ENCODE results near the gene TEX19. TPM values are rescaled to one million over a fixed set of nuclear protein-coding genes. Genes with fewer than 3 reads are reported as not detected.

The TEX19 gene
- total and polyA plus RNA-seq, 9 of the 15 experiments (the other 6 are each of a cell fraction or from before 2014, with no cell fraction given) = 0.10 to 4.9 (median 1.9) TPM

GRCh38 chr17:82385559-82386254, 26.7 kb downstream of the TEX19 start (continued):
- TF ChIP-seq ZNF79 (CRISPR knock-in tag; IDR thresholded peaks at IDR 0.05; ENCODE audit: low read depth) (no peak), BHLHE40 (IDR thresholded peaks at IDR 0.05; ENCODE audit: low read length) (no peak), ZNF23 (CRISPR knock-in tag; IDR thresholded peaks at IDR 0.05) (no peak), ELF1 (tag; IDR thresholded peaks at IDR 0.05) (no peak)
- TF ChIP-seq, protein P1, sequence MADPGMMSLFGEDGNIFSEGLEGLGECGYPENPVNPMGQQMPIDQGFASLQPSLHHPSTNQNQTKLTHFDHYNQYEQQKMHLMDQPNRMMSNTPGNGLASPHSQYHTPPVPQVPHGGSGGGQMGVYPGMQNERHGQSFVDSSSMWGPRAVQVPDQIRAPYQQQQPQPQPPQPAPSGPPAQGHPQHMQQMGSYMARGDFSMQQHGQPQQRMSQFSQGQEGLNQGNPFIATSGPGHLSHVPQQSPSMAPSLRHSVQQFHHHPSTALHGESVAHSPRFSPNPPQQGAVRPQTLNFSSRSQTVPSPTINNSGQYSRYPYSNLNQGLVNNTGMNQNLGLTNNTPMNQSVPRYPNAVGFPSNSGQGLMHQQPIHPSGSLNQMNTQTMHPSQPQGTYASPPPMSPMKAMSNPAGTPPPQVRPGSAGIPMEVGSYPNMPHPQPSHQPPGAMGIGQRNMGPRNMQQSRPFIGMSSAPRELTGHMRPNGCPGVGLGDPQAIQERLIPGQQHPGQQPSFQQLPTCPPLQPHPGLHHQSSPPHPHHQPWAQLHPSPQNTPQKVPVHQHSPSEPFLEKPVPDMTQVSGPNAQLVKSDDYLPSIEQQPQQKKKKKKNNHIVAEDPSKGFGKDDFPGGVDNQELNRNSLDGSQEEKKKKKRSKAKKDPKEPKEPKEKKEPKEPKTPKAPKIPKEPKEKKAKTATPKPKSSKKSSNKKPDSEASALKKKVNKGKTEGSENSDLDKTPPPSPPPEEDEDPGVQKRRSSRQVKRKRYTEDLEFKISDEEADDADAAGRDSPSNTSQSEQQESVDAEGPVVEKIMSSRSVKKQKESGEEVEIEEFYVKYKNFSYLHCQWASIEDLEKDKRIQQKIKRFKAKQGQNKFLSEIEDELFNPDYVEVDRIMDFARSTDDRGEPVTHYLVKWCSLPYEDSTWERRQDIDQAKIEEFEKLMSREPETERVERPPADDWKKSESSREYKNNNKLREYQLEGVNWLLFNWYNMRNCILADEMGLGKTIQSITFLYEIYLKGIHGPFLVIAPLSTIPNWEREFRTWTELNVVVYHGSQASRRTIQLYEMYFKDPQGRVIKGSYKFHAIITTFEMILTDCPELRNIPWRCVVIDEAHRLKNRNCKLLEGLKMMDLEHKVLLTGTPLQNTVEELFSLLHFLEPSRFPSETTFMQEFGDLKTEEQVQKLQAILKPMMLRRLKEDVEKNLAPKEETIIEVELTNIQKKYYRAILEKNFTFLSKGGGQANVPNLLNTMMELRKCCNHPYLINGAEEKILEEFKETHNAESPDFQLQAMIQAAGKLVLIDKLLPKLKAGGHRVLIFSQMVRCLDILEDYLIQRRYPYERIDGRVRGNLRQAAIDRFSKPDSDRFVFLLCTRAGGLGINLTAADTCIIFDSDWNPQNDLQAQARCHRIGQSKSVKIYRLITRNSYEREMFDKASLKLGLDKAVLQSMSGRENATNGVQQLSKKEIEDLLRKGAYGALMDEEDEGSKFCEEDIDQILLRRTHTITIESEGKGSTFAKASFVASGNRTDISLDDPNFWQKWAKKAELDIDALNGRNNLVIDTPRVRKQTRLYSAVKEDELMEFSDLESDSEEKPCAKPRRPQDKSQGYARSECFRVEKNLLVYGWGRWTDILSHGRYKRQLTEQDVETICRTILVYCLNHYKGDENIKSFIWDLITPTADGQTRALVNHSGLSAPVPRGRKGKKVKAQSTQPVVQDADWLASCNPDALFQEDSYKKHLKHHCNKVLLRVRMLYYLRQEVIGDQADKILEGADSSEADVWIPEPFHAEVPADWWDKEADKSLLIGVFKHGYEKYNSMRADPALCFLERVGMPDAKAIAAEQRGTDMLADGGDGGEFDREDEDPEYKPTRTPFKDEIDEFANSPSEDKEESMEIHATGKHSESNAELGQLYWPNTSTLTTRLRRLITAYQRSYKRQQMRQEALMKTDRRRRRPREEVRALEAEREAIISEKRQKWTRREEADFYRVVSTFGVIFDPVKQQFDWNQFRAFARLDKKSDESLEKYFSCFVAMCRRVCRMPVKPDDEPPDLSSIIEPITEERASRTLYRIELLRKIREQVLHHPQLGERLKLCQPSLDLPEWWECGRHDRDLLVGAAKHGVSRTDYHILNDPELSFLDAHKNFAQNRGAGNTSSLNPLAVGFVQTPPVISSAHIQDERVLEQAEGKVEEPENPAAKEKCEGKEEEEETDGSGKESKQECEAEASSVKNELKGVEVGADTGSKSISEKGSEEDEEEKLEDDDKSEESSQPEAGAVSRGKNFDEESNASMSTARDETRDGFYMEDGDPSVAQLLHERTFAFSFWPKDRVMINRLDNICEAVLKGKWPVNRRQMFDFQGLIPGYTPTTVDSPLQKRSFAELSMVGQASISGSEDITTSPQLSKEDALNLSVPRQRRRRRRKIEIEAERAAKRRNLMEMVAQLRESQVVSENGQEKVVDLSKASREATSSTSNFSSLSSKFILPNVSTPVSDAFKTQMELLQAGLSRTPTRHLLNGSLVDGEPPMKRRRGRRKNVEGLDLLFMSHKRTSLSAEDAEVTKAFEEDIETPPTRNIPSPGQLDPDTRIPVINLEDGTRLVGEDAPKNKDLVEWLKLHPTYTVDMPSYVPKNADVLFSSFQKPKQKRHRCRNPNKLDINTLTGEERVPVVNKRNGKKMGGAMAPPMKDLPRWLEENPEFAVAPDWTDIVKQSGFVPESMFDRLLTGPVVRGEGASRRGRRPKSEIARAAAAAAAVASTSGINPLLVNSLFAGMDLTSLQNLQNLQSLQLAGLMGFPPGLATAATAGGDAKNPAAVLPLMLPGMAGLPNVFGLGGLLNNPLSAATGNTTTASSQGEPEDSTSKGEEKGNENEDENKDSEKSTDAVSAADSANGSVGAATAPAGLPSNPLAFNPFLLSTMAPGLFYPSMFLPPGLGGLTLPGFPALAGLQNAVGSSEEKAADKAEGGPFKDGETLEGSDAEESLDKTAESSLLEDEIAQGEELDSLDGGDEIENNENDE (IDR thresholded peaks at IDR 0.05; ENCODE audit: low read depth, low read length) = no peak
